GM12878 (cell line): ENCODE results near the gene NFKBIA. TPM values are rescaled to one million over a fixed set of nuclear protein-coding genes. Genes with fewer than 3 reads are reported as not detected.
A peak's percentile ranks its signal among the peaks of the same experiment; 100 is the strongest.

Experiments
- ATAC-seq: fragments of 200-7000 bp; cut with Tn5 transposase; 3 replicates; pipeline ENCODE4 v1.9.1; 2020; ENCODE audit warnings: mild to moderate bottlenecking, moderate library complexity
- BruUV-seq: library from RNA; stranded (reverse); fragments of 400-500 nt; replicated peaks from 2 replicates; lab custom pipeline; 2021; lab: Mats Ljungman, UMichigan
- CTCF ChIA-PET: fragments of 300-600 bp; sonication (Branson Sonifier 250); formaldehyde crosslinking; extraction: SDS; loops from one replicate; lab custom pipeline; 2021; ENCODE audit warnings: inconsistent platforms; lab: Yijun Ruan, JAX
- POLR2A ChIA-PET: fragments of 350-600 bp; formaldehyde crosslinking; extraction: SDS; loops from one replicate; lab custom pipeline; 2021; ENCODE audit warnings: inconsistent platforms; lab: Charles Lee
- RAD21 ChIA-PET: fragments of 300-600 bp; sonication (Branson Sonifier 250); formaldehyde crosslinking; loops from one replicate; lab custom pipeline; 2023; ENCODE audit warnings: antibody characterized with exemption; ENCODE audit not compliant: unreplicated experiment; lab: Charles Lee
- SMC1A ChIA-PET: fragments of 300-600 bp; sonication (Branson Sonifier 250); formaldehyde crosslinking; loops from one replicate; lab custom pipeline; 2023; ENCODE audit not compliant: unreplicated experiment, uncharacterized antibody; lab: Charles Lee
- DNase-seq: peaks from one replicate; pipeline ENCODE4 v3.0.0-alpha.2; 2011; ENCODE audit warnings: low read depth, low spot score
- FAIRE-seq: peaks from 3 replicates; lab custom pipeline; 2011; peaks lifted over from hg19 to GRCh38; lab: Jason Lieb, UNC
- H2AFZ ChIP-seq: 2 replicates; pipeline ENCODE4 v1.6.0; 2011; ENCODE audit warnings: low read depth, low read length, control low read depth; ENCODE audit not compliant: control insufficient read depth
- H3K27ac ChIP-seq: 2 replicates; pipeline ENCODE4 v1.5.1; 2011; ENCODE audit warnings: control low read depth; ENCODE audit not compliant: control insufficient read depth, insufficient read depth
- H3K27me3 ChIP-seq, 2 experiments: replicated peaks in 1 of 2; 2 replicates each; pipeline versions ENCODE4 v1.6.0 to v1.6.1; 2011; ENCODE audit warnings: low read length in 1 of 2; ENCODE audit not compliant: control insufficient read depth in 2 of 2, insufficient read depth in 2 of 2
- H3K36me3 ChIP-seq, 2 experiments: 2 replicates each; pipeline ENCODE4 v1.5.1; 2011; ENCODE audit warnings: low read length in 1 of 2; ENCODE audit not compliant: control insufficient read depth in 2 of 2, insufficient read depth in 2 of 2
- H3K4me1 ChIP-seq: 2 replicates; pipeline ENCODE4 v1.6.1; 2011; ENCODE audit warnings: mild to moderate bottlenecking, low read length, moderate library complexity, mixed read lengths; ENCODE audit not compliant: control insufficient read depth, insufficient read depth
- H3K4me2 ChIP-seq: 2 replicates; pipeline ENCODE4 v1.6.0; 2011; ENCODE audit warnings: control low read depth; ENCODE audit not compliant: control insufficient read depth, insufficient read depth
- H3K4me3 ChIP-seq: fragments of 200-600 bp; sonication (generic); 2 replicates; pipeline ENCODE4 v1.5.1; 2016
- H3K79me2 ChIP-seq: 2 replicates; pipeline ENCODE4 v1.6.0; 2011; ENCODE audit warnings: low read length; ENCODE audit not compliant: control insufficient read depth, insufficient read depth
- H3K9ac ChIP-seq: 2 replicates; pipeline ENCODE4 v1.8.0; 2011; ENCODE audit warnings: low read length, control low read depth, mixed read lengths; ENCODE audit not compliant: control insufficient read depth, insufficient read depth
- H3K9me3 ChIP-seq: replicated peaks from 3 replicates; pipeline ENCODE4 v1.5.1; 2011; ENCODE audit warnings: mild to moderate bottlenecking, low read length; ENCODE audit not compliant: control insufficient read depth, insufficient read depth
- H4K20me1 ChIP-seq: 2 replicates; pipeline ENCODE4 v1.6.0; 2011; ENCODE audit not compliant: control insufficient read depth, insufficient read depth
- CHD4 ChIP-seq: fragments of 200-600 bp; sonication (generic); IDR thresholded peaks from 2 replicates; pipeline ENCODE4 v1.6.1; 2016; ENCODE audit warnings: mild to moderate bottlenecking
- CREB1 ChIP-seq: IDR thresholded peaks from 2 replicates; pipeline ENCODE4 v1.6.1; 2012; ENCODE audit warnings: low read depth, mild to moderate bottlenecking, inconsistent platforms
- GABPA ChIP-seq: IDR thresholded peaks from 2 replicates; pipeline ENCODE4 v1.6.1; 2014; ENCODE audit warnings: antibody characterized with exemption, low read depth, mild to moderate bottlenecking, inconsistent platforms
- MEF2B ChIP-seq: fragments of 450-650 bp; IDR thresholded peaks from 2 replicates; pipeline ENCODE4 v1.6.1; 2018; ENCODE audit warnings: mild to moderate bottlenecking, moderate library complexity; ENCODE audit not compliant: partially characterized antibody, poor library complexity, severe bottlenecking
- NFYA ChIP-seq: IDR thresholded peaks from 2 replicates; pipeline ENCODE4 v1.6.1; 2011; ENCODE audit warnings: low read depth, mild to moderate bottlenecking, low read length, improper control_type of control experiment, borderline replicate concordance
- POLR2A ChIP-seq: IDR thresholded peaks from 2 replicates; pipeline ENCODE4 v1.6.1; 2011; ENCODE audit warnings: low read depth, mild to moderate bottlenecking, low read length
- POLR2AphosphoS5 ChIP-seq: IDR thresholded peaks from 2 replicates; pipeline ENCODE4 v1.6.1; 2011; ENCODE audit warnings: mild to moderate bottlenecking, low read length, inconsistent platforms
- SIN3A ChIP-seq: IDR thresholded peaks from 2 replicates; pipeline ENCODE4 v1.6.1; 2012; ENCODE audit warnings: low read depth, low read length, improper control_type of control experiment
- ZBTB40 ChIP-seq: fragments of 450-650 bp; IDR thresholded peaks from 2 replicates; pipeline ENCODE4 v1.6.1; 2016; ENCODE audit warnings: mild to moderate bottlenecking, moderate library complexity, borderline replicate concordance
- WGBS: methylation state at CpG from one replicate; pipeline ENCODE4 v1.1.6; 2016; ENCODE audit warnings: low lambda C conversion rate; ENCODE audit not compliant: insufficient replicate concordance, insufficient coverage; ENCODE audit errors: missing lambda C conversion rate; 5-methylcytosine and 5-hydroxymethylcytosine counted together
- in situ Hi-C: fragments of 300-500 bp; cut with MboI; formaldehyde crosslinking; loops from 9 replicates; pipeline ENCODE4 v1.14.3; 2018; ENCODE audit warnings: mixed read lengths
- intact Hi-C: fragments of 100-400 bp; cut with micrococcal nuclease; formaldehyde crosslinking; loops from one replicate; pipeline ENCODE4 v1.14.2; 2022; ENCODE audit not compliant: unreplicated experiment
- polyA plus RNA-seq, 11 experiments: library from polyadenylated mRNA; depleted of rRNA in 4 of 11; unstranded in 6 of 11; stranded (reverse) in 5 of 11; fragments of >200 nt; fragmentation: Nextera tagmentation in 4 of 11; fragmentation: Illumina TruSeq in 1 of 11; extraction: Ambion mirVana in 4 of 11; extraction: Trizol in 1 of 11; gene quantifications; 1 replicate in 1 of 11; 2 replicates in 10 of 11; pipeline versions ENCODE4 v1.2.1 to v1.2.3, GENCODE V29; 2011 to 2016; ENCODE audit warnings: inconsistent platforms in 2 of 11, missing spikeins in 2 of 11, low read depth in 1 of 11
- total RNA-seq, 4 experiments: library from RNA; depleted of rRNA in 3 of 4; stranded (reverse); fragments of >200 nt in 3 of 4; fragmentation: Illumina TruSeq in 1 of 4; extraction: Trizol in 1 of 4; gene quantifications; 2 replicates each; pipeline versions ENCODE4 v1.2.1 to v1.2.3, GENCODE V29; 2013 to 2021

NFKBIA gene
- total and polyA plus RNA-seq, 10 of the 15 experiments (the other 5 are each of a cell fraction or from before 2014, with no cell fraction given) = 123 to 419 (median 267) TPM

- no peak for ATAC-seq
- H3K4me1 ChIP-seq = peaks cover 12% of the 10 kb centered on the region
- no peak for DNase-seq
- peak overlapping the region; percentile 89 for H3K27ac ChIP-seq
- BruUV-seq = no TSS peak
- POLR2A ChIA-PET = interaction anchor here (0.5 to 6.6 kb wide), 11 partner anchors 8 to 235 kb away, joined by 3 to 93 read pairs (median 4); partner anchors contain the start of gene PSMA6
- under 1% methylated on average over 14 of the region's 14 CpGs for WGBS
- CTCF ChIA-PET = interaction anchor here (0.6 to 24.2 kb wide), 11 partner anchors 16 to 729 kb away, joined by 3 to 438 read pairs (median 6); partner anchors contain the start of gene PSMA6
- H3K27me3 ChIP-seq = no peaks in the 10 kb centered on the region
- SMC1A ChIA-PET = interaction anchor here (0.7 to 7.1 kb wide), 12 partner anchors 9 to 260 kb away, joined by 3 to 108 read pairs (median 6); partner anchors contain the start of gene PSMA6
- peak overlapping the region; percentile 81 for H3K4me2 ChIP-seq
- in situ Hi-C loops (loop anchor here (10.0 to 25.0 kb wide), 2 partner anchors 117 to 1064 kb away; no protein-coding TSS in a partner anchor), intact Hi-C loops (loop anchor here (5.0 kb wide), 2 partner anchors 69 to 419 kb away; partner anchors contain the start of gene SRP54)
- H2AFZ ChIP-seq = no peak overlapping the region
- peaks cover 40% of the 10 kb centered on the region for H3K79me2 ChIP-seq
- TF ChIP-seq GABPA (0 out of 2 replicates have a peak, but pooled peaks have one; percentile 10), SIN3A (0 out of 2 replicates have a peak, but pooled peaks have one; percentile 26), MEF2B (no peak), POLR2A (peak; percentile 6; the same call in 1 of the 2 replicates), CHD4 (no peak), CREB1 (peak; percentile 4; the same call in 1 of the 2 replicates), POLR2AphosphoS5 (peak; percentile 5), ZBTB40 (no peak), NFYA (no peak)
- H3K9me3 ChIP-seq = no peaks in the 10 kb centered on the region
- no peak for FAIRE-seq
- RAD21 ChIA-PET = interaction anchor here (0.5 to 7.0 kb wide), 20 partner anchors 14 to 837 kb away, joined by 3 to 133 read pairs (median 5); partner anchors contain the start of gene PSMA6
- H3K36me3 ChIP-seq = peaks cover 12 to 20% of the 10 kb centered on the region in 2 experiments
- no peaks in the 10 kb centered on the region; the same call in 1 of the 2 replicates for H4K20me1 ChIP-seq
- H3K4me3 ChIP-seq = peak overlapping the region; percentile 98
- H3K9ac ChIP-seq = peak overlapping the region; percentile 94
These were observed 2.9 kb downstream of the NFKBIA start for GRCh38 chr14:35401422-35402265.
